DMS 273 treated with DMSO at 0.1 percent for 48 hours (cell line): ENCODE data around the gene MUSTN1.

Experiments
- DNase-seq: peaks from one replicate; lab custom pipeline; 2025; lab: John Stamatoyannopoulos, UW

Gene MUSTN1

DNA sequence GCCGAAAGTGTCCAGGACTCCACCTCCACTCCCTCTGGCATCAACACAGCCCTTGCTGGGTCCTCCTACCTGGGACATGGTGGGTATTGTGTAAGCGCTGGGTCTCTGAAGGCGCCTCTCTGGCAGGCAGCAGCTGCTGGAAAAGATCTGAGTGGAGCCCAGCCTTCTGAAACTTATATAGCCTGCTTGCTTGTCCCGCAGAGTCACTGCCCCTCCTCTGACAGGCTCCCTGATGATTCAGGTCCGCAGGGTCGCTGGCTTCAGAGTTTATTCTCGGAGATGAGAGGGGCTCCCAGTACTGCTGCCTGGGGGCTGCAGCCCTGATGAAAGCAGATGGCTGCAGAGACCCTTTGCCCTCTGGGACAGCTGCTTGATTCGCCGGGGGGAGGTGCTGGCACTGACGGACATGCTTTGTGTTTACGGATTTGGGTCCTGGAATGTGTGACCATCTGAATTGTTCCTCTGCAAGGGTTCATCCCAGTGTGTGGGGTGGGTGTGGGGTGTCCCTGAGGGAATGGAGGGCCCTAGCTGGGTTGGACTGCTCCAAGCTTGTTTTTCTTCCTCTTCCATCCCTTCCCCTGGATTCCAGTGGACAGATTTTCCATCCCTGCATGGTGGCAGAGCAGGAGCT is at the start of gene MUSTN1:
Gene MUSTN1 (minus strand): TSS at position 149 of the 631 bp plus-strand sequence. CDS start 71 bp downstream, at position 78.
- DNase-seq = no peak

DNA sequence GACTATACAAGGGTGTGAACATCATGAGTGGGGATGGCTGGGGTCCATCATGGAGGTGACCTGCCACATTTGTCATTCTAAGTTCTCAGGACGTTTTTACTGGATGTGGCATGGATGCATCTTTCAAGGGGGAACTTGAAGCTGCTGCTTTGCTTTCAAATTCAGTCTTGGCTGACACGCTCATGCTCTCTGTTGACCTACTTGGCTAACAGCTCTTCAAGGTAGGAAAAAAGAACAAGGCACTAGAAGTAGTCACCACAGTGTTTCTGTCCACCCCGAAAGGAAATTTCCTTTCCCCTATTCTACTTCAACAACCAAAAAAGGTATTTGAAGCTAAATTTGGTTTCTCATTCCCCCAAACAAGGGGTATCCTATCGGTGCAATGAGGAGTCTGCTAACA is 47.6 kb upstream of the MUSTN1 start:
- no peak for DNase-seq

DNA sequence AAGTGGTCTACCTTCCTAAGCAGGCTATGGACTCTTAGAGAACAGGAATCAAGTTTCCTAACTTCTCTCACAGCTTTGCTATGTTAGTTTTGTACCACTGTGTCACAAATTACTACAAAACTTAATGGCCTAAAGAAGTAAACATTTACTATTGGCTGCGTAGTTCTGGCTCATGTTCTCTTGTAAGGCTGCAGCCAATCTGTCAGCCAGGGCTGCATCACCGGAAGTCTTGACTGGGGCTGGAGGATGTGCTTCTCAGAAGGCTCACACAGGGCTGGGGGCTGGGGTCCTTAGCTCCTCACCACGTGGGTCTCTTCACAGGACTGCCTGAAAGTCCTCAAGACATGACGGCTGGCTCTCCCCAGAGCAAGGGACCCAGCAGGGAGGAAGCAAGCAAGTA is 47.1 kb upstream of the MUSTN1 start:
- no peak for DNase-seq

DNA sequence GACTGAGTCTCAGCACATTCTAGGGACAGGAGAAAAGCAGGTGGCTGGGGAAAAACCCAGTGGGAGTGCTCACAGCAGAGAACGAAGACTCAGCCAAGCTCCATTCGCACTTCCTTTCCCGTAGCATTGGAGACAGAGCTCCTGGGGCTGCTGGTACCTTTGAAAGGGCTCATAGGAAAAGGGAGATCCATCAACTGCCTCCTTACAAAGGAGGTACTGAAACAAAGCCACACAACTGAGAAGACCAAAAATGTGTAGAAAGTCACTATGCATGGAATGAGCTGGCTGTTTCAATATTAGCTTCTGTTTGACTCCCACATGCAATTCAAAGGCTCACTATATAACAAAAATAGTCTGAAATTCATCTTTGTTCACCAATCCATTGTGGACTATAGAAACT is 45.7 kb upstream of the MUSTN1 start:
- DNase-seq = no peak

GRCh38 chr3:52880047-52880446 is 45.2 kb upstream of the MUSTN1 start:
- no peak for DNase-seq

GRCh38 chr3:52879581-52879980 is 44.8 kb upstream of the MUSTN1 start:
- no peak for DNase-seq

GRCh38 chr3:52879090-52879489 is 44.3 kb upstream of the MUSTN1 start:
- no peak for DNase-seq

DNA sequence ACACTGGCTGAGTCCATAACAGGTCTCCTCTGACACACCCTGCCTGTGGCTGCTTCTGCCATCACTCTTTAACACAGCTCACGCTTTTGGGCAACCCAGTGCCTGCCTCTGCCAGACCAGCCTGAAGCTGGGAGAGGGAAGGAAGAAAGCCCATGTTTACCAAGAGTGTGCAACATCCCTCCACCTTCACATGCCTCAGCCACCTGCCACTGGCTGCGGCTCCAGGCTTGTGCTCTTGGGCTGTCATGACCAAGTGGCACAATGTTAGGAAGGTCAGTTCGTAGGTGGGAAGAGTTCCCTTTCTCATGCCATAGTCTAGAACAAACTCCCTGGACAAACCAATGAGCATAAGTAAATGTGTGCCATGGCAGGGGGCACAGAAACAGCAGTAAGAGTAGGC is 42.3 kb upstream of the MUSTN1 start:
- no peak for DNase-seq

- no peak for DNase-seq
Measured at GRCh38 chr3:52874864-52875587, 40.2 kb upstream of the MUSTN1 start.

- DNase-seq = no peak
Measured at GRCh38 chr3:52874160-52874701, 39.4 kb upstream of the MUSTN1 start.

DNA sequence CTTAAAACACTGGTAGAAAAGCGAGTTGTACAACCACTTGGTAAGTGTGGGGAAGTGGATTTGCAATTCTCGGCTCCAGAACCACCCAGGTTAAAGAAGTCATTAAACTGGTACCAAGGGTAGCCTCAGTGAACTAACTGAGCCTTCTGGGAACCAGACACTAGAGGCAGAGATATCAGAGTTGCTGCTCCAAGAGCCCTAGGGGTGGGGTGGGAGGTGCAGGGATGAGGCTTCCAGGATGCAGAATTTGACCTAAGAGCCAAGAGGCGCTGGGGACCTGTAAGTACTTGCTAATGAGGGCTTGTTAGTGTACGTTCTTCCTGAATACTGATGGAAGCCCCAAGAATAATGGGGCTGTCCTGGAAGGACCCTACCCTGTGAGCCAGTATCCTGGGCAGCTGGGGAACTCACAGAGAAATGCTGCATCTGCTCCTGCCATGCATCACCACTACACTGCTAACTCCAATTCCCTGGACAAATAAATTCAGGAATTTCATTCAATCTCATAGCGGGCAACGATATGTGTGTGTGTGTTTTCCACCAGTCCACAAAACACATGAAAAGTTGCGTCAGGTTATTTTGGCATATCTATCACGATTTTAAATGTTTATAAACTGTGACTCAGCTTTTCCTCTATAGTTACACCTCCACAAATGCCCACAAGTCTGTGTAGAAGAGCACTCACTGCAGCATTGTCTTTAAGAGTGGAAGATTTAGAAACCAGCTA is 38.8 kb upstream of the MUSTN1 start:
- no peak for DNase-seq

GRCh38 chr3:52872245-52872644 is 37.4 kb upstream of the MUSTN1 start:
- no peak for DNase-seq

DNA sequence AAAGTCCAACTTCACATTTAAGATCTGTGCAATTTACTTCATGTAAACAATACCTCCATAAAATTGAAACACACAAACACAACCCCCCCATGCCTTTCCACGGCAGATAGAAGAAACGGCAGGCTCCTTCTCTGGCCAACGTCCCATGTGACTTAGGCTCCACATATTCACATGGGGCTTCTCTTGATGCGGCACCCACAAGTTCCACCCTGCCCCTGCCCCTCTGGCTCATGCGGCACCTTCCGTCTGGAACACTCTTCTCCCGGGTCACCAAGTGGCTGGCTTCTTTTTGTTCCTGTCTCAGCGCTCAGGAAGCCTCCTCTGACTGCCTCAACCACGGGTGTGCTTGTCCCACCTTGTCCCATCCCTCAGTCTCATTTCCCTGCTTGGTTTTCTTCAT is 36.9 kb upstream of the MUSTN1 start:
- no peak for DNase-seq

DNA sequence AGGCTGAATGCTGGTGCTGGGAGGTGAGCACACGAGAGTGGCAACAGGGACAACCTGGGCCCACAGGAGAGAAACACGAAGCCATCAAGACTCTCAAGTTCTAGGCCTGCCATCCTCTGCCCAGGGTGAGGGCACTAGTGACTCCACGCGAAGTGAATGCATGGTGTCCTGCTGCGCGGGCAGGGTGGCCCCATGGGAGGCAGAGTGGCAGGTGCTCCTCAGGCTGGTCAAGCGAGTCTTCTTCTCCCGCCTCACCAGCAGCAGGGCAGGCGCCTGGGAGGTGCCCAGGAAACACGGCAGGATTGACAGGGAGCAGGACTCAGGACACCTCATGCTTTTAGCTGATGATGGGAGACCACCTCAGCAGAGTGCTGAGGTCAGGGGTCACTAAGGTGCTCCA is 35.7 kb upstream of the MUSTN1 start:
- DNase-seq = no peak

DNA sequence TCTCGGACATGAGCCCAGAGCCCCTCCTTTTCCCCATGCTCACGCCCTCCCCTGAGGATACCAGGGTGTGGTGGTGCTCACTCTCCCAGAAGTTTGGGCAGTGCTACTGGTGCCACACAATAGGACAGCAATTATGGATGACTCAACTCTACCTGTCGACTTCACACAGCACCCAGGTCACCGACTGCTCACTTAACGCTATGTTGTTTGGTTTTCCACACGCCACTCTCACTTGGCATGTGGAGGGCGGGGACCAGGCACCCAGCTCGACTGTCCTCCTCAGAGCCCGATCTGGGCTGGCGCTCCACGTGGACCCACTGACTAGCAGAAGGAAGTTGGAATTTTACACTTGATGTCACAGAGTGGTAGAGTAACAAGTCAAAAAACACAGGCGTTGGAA is 31.6 kb upstream of the MUSTN1 start:
- DNase-seq = no peak

DNA sequence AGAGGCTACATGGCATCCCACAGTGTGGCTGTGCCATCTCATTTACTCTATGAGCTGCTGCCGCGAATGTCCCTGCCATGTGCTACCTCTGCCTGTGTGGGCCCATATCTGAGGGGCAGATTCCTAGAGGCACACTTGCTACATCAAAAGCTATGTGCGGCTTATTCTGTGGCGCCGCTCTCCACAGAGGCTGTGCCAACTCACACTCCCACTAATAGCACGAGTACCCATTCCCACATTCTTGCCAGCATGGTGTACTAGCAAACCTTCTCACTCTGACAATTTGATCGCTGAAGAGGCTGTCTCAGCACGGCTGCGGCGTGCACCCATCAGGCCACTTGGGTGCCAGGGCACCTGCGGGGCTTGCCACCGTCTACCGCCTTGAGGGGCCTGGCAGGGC is 31.2 kb upstream of the MUSTN1 start:
- DNase-seq = no peak

GRCh38 chr3:52860424-52860768 is 25.6 kb upstream of the MUSTN1 start:
- no peak for DNase-seq

- no peak for DNase-seq
Measured at GRCh38 chr3:52859686-52860423, 25.0 kb upstream of the MUSTN1 start.

GRCh38 chr3:52857864-52858263 is 23.0 kb upstream of the MUSTN1 start:
- DNase-seq = no peak

DNA sequence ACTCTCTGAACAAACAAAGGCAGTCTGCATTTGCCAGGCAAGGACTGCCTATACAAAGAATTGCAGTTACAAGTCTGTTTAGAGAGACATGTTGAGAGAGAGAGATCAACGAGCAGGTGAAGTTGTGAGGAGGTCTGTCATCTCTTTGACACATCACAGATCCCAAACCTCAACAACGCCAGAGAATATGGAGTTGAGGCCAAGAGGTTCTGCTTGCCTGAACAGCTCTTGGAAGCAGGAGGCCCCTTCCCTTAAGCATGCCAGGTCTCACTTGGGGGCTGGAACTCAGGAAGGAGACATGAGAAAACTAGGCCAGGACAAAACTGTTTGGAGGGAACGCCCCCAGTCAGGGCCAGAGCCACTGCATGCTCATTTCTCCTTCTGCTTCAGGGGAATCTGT is 22.3 kb upstream of the MUSTN1 start:
- no peak for DNase-seq

GRCh38 chr3:52856666-52857065 is 21.8 kb upstream of the MUSTN1 start:
- DNase-seq = no peak

- no peak for DNase-seq
Measured at GRCh38 chr3:52854013-52854412, 19.2 kb upstream of the MUSTN1 start.
